Smooth muscle cell (in vitro differentiated cells): Measurements from ENCODE around the gene MAN2A1. TPM values are rescaled to one million over a fixed set of nuclear protein-coding genes. Genes with fewer than 3 reads are reported as not detected.

Source experiments
- DNase-seq: peaks from one replicate; lab custom pipeline; 2025; ENCODE audit not compliant: unreplicated experiment; lab: John Stamatoyannopoulos, UW
- H2AFZ ChIP-seq: fragments of 200-600 bp; sonication (generic); 2 replicates; pipeline ENCODE4 v1.6.0; 2016; ENCODE audit warnings: antibody characterized with exemption, low read depth, mild to moderate bottlenecking
- H3F3A ChIP-seq: fragments of 200-600 bp; sonication (generic); 2 replicates; pipeline ENCODE4 v1.6.0; 2017; ENCODE audit warnings: antibody characterized with exemption, low read depth
- H3K27ac ChIP-seq: fragments of 200-600 bp; sonication (generic); 2 replicates; pipeline ENCODE4 v1.5.1; 2016; ENCODE audit warnings: low read depth, mild to moderate bottlenecking
- H3K27me3 ChIP-seq: fragments of 200-600 bp; sonication (generic); 2 replicates; pipeline ENCODE4 v1.6.1; 2016; ENCODE audit warnings: low read depth, mild to moderate bottlenecking
- H3K36me3 ChIP-seq: fragments of 200-600 bp; sonication (generic); 2 replicates; pipeline ENCODE4 v1.5.1; 2016; ENCODE audit warnings: low read depth
- H3K4me1 ChIP-seq: fragments of 200-600 bp; sonication (generic); 2 replicates; pipeline ENCODE4 v1.5.1; 2016; ENCODE audit warnings: low read depth
- H3K4me2 ChIP-seq: fragments of 200-600 bp; sonication (generic); 2 replicates; pipeline ENCODE4 v1.6.0; 2016; ENCODE audit warnings: mild to moderate bottlenecking
- H3K4me3 ChIP-seq: fragments of 200-600 bp; sonication (generic); 2 replicates; pipeline ENCODE4 v1.5.1; 2016; ENCODE audit warnings: mild to moderate bottlenecking
- H3K79me2 ChIP-seq: fragments of 200-600 bp; sonication (generic); 2 replicates; pipeline ENCODE4 v1.6.0; 2016; ENCODE audit warnings: low read depth, mild to moderate bottlenecking
- H3K9ac ChIP-seq: fragments of 200-600 bp; sonication (generic); 2 replicates; pipeline ENCODE4 v1.6.0; 2016; ENCODE audit warnings: low read depth
- H3K9me3 ChIP-seq: fragments of 200-600 bp; sonication (generic); replicated peaks from 2 replicates; pipeline ENCODE4 v1.5.1; 2016; ENCODE audit warnings: low read depth
- H4K20me1 ChIP-seq: fragments of 200-600 bp; sonication (generic); 2 replicates; pipeline ENCODE4 v1.6.0; 2016; ENCODE audit warnings: low read depth
- WGBS: methylation state at CpG from one replicate; pipeline ENCODE4 v1.1.7; 2016; ENCODE audit warnings: low lambda C conversion rate; 5-methylcytosine and 5-hydroxymethylcytosine counted together
- polyA plus RNA-seq: library from polyadenylated mRNA; unstranded; fragments of >200 nt; fragmentation: Nextera tagmentation; extraction: Ambion mirVana; gene quantifications from 2 replicates; pipeline ENCODE4 v1.2.1, GENCODE V29; 2016
- total RNA-seq: library from RNA; depleted of rRNA; stranded (reverse); fragments of >200 nt; gene quantifications from 2 replicates; pipeline ENCODE4 v1.2.3, GENCODE V29; 2014
- TF ChIP-seq, protein P1 (sequence below): fragments of 200-600 bp; sonication (generic); IDR thresholded peaks from 2 replicates; pipeline ENCODE4 v1.5.1; 2017; ENCODE audit warnings: borderline replicate concordance, mild to moderate bottlenecking, antibody characterized with exemption; ENCODE audit not compliant: insufficient read depth, poor library complexity, severe bottlenecking

The MAN2A1 gene
- total and polyA plus RNA-seq, 2 experiments from 2014 or later = 20.3 to 112 TPM

DNA sequence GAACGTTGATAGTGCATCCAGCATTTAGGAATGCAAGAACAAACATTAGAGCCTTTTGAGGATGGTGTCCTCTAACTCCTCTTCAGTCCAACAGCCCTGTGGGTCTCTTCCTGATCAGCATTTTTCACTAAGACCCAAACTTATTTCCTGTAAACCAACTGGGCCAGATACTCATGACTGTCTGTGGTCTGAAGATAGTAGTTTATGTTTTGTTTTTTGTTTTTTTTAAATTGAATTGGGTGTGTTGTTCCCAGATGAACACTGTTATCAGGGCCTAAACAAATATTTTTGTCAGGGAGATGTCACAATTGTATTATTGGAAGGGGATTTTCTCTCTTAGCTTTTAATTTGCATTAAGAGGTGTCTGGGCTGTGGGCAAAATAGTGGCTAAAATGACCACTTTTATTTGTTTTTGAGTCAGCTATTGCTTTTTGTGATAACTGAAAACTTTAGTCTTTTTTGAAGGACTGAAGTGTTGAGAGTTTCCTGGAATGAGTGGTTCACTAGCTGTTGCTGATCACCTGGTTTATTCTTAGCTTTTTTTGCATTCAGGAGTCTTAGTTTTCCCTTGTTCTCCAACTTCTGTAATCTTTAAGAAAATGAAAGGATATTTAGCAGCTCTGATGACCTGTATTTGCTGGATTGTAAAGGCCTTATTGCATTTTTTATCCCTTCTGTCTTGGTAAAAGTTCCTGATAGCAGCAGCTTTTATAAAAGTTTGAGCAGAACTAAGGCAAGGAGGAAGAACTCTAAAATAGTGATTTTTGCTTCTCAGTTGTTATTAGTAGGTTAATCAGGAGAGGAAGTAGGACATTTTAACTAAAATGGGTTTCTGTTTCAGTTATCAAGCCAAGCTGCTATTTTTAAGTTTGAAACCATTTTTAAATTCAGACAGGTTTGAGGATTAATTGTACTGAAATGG lies 5.5 kb downstream of the MAN2A1 start:
- no peaks in the 10 kb centered on the region for H3K9me3 ChIP-seq
- peak overlapping the region; percentile 70 for H3K27ac ChIP-seq
- H3K4me3 ChIP-seq = no peak overlapping the region
- H3K27me3 ChIP-seq = no peaks in the 10 kb centered on the region
- no peaks in the 10 kb centered on the region for H3K36me3 ChIP-seq
- peaks cover 43% of the 10 kb centered on the region for H3K4me1 ChIP-seq
- no peak overlapping the region for H3K9ac ChIP-seq
- peaks cover 99% of the 10 kb centered on the region for H3K79me2 ChIP-seq
- H3F3A ChIP-seq = peaks cover 7% of the 10 kb centered on the region
- TF ChIP-seq, protein P1, sequence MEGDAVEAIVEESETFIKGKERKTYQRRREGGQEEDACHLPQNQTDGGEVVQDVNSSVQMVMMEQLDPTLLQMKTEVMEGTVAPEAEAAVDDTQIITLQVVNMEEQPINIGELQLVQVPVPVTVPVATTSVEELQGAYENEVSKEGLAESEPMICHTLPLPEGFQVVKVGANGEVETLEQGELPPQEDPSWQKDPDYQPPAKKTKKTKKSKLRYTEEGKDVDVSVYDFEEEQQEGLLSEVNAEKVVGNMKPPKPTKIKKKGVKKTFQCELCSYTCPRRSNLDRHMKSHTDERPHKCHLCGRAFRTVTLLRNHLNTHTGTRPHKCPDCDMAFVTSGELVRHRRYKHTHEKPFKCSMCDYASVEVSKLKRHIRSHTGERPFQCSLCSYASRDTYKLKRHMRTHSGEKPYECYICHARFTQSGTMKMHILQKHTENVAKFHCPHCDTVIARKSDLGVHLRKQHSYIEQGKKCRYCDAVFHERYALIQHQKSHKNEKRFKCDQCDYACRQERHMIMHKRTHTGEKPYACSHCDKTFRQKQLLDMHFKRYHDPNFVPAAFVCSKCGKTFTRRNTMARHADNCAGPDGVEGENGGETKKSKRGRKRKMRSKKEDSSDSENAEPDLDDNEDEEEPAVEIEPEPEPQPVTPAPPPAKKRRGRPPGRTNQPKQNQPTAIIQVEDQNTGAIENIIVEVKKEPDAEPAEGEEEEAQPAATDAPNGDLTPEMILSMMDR = no peak
- H4K20me1 ChIP-seq = peaks cover 90% of the 10 kb centered on the region
- WGBS = 50% methylated on average over 1 of the region's 1 CpG
- H2AFZ ChIP-seq = no peak overlapping the region
- DNase-seq = no peak
- peak overlapping the region; percentile 97 for H3K4me2 ChIP-seq

DNA sequence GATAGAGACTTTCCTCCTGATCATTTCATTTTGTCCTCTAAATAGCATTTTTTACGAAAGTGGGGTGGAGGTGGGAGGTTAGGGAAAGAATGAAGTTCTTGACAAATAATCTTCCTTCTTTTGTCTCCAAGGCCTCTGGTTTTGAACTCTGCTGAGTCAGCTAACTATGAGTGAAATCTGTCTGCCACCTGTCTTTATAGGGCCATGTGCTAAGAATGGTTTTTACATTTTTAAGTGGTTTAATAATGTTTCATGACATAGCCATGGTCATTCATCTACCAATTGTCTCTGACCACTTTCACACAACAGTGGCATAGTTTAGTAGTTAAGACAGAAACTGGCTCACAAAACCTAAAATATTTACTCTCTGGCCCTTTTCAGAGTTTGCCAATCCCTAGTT lies 7.6 kb downstream of the MAN2A1 start:
- Histone ChIP-seq H3K27me3 (no peaks in the 10 kb centered on the region), H3K27ac (no peak overlapping the region), H3K4me1 (peaks cover 33% of the 10 kb centered on the region), H3K36me3 (no peaks in the 10 kb centered on the region), H3K4me2 (no peak overlapping the region), H3K9ac (no peak overlapping the region), H4K20me1 (peaks cover 97% of the 10 kb centered on the region), H3K4me3 (no peak overlapping the region), H3K9me3 (no peaks in the 10 kb centered on the region), H2AFZ (no peak overlapping the region), H3F3A (peaks cover 7% of the 10 kb centered on the region), H3K79me2 (peaks cover 98% of the 10 kb centered on the region)
- TF ChIP-seq, protein P1 = no peak
- DNase-seq = no peak
- 80% methylated on average over 1 of the region's 1 CpG for WGBS

DNA sequence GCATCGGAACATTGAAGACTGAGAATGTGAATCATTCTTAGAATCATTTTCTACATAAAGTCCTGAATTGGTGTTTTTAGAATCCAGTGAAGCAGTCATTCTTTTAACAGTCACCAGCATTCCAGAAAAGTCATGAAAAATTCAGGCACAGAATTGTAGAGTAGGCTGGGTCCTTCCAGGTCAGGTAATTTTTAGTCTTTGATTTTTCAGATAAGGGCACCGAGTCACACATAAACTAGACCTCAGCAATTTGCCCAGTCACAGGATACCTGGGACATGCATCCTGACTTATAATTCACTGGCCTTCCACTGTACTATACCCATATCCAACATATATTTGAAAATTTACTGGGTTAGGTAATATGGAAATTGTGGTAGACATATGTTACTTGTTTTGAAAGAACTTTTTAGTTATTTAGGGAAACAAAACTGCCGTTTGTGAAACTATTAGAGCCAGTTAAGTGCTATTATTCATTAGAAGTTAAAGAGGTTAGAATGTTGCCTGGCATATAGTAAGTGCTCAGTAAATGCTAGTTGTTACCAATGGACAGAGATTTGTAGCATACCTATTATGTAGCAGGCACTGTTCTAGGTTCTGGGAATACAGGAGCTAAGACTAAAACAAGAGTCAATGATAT lies 10.9 kb downstream of the MAN2A1 start:
- H3K36me3 ChIP-seq = no peaks in the 10 kb centered on the region

More for the DNA sequence above, 10.9 kb downstream of the MAN2A1 start:
- no peaks in the 10 kb centered on the region for H3K9me3 ChIP-seq
- H4K20me1 ChIP-seq = peaks cover 95% of the 10 kb centered on the region
- no peak overlapping the region for H2AFZ ChIP-seq
- peaks cover under 1% of the 10 kb centered on the region for H3K4me1 ChIP-seq
- no peak for DNase-seq
- no peak overlapping the region for H3K9ac ChIP-seq
- TF ChIP-seq, protein P1 = no peak
- no peaks in the 10 kb centered on the region for H3K27me3 ChIP-seq
- peaks cover 98% of the 10 kb centered on the region for H3K79me2 ChIP-seq
- no peaks in the 10 kb centered on the region for H3F3A ChIP-seq
- peak overlapping the region; percentile 28 for H3K27ac ChIP-seq
- no peak overlapping the region for H3K4me3 ChIP-seq
- 79% methylated on average over 3 of the region's 3 CpGs for WGBS
- H3K4me2 ChIP-seq = no peak overlapping the region
